Retina (tissue), 1 donor: ENCODE data around the gene UNC45B.
"Not testable (repeated sequence)": the region's sequence is repeated elsewhere in the genome, so short reads cannot be mapped to it uniquely, and the experiment has no call there.

Source experiments
- DNase-seq: peaks from one replicate; pipeline ENCODE4 v3.0.0-alpha.2; 2016

Gene UNC45B, protein sequence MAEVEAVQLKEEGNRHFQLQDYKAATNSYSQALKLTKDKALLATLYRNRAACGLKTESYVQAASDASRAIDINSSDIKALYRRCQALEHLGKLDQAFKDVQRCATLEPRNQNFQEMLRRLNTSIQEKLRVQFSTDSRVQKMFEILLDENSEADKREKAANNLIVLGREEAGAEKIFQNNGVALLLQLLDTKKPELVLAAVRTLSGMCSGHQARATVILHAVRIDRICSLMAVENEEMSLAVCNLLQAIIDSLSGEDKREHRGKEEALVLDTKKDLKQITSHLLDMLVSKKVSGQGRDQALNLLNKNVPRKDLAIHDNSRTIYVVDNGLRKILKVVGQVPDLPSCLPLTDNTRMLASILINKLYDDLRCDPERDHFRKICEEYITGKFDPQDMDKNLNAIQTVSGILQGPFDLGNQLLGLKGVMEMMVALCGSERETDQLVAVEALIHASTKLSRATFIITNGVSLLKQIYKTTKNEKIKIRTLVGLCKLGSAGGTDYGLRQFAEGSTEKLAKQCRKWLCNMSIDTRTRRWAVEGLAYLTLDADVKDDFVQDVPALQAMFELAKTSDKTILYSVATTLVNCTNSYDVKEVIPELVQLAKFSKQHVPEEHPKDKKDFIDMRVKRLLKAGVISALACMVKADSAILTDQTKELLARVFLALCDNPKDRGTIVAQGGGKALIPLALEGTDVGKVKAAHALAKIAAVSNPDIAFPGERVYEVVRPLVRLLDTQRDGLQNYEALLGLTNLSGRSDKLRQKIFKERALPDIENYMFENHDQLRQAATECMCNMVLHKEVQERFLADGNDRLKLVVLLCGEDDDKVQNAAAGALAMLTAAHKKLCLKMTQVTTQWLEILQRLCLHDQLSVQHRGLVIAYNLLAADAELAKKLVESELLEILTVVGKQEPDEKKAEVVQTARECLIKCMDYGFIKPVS

DNA sequence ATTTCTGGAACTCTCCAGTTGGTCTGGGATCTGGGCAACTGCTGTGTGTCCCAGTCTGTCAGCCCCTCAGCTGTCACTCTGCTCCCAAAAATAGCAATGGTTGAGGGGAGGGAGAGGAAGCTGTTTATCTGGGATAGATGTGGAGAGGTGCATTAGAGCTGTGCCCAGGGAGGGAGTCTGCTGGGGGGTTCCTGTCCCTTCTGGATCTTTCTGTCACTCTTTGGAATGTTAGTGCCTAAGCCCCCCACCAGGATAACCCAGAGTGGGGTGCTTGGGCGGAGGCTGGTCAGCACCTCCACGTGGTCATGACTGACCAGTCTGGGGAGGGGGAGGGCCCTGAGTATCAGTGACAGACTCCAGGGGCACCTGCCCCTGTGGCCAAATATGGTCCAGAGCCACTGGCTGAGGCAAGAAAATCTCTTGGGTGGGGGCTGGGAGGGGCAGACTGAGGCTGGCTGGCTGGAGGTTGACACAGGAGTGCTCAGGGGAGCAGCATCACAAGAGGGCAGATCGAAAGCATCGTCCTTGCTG is at the start of gene UNC45B:
Gene UNC45B, plus strand, starts transcription at position 443 of the 531 bp plus-strand sequence. CDS start 447 bp downstream, outside the sequence.
- no peak for DNase-seq

DNA sequence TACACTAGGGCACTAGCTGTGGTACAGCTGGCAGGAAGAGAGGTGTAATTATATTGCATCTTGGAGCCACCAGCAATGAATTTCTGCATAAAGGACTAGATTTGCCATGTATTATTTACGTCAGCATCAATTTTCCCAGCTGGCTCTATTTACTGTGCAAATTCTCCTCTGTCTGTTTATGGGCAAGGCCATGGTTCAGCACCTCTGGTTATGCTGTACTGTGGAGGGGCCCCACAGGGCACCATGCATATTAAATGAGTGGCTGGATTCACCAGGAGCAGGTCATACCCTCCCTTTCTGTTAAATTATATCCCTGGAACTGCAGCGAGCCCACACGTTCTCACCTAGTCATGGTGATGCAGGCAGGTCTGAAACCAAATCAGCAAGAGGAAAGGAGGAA is 47.7 kb upstream of the UNC45B start:
- no peak for DNase-seq

DNA sequence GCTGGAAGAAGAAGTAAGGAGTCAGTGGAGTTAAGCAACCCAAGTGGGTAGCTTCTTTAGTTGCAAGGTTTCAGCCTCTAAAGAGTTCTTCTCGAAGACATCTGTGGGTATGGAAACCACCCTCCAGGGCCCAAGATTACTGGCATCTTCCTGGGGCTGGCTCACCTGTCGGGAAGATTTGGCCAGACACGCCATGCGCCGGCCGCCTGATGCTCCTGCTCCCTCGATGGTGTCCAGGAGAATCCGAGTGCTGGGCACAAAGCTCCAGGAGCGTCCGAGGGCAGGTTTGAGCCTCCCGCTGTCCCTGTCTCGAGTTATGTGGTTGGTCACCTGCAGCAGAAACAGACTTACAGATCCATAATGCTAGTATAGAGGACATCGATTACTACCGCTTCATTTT is 46.6 kb upstream of the UNC45B start:
- DNase-seq, result no peak

DNA sequence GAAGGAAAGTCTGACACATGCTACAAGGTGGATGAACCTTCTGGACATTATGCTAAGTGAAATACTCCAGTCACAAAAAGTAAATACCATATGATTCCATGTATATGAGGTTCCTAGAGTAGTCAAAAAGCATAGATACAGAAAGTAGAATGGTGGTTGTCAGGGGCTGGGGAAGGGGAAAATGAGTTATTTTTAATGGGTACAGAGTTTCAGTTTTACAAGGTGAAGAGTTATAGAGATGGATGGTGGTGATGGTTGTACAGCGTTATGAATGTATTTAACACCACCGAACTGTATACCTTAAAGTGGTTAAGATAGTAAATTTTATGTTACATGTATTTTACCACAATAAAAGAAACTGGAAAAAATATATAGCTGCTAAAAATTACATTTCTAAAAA is 45.9 kb upstream of the UNC45B start:
- no peak for DNase-seq

DNA sequence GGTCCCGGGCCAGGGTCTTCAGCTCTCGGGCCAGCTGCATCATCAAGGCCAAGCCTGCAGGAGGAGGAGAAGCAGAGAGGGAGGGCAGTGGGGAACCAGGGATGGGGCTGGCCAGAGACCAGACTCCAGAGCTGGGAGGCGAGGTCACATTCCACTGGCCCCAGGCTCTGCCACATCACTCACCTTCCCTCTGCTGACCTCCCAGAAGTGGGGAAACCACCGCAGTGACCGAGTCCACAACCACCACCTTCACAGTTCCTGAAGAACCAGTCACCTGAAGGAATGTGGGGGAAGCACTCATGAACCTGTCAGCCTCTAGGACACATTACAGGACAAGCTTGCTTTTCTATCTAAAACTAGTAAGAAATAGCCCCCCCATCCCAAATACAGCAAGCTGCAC is 44.3 kb upstream of the UNC45B start:
- no peak for DNase-seq

DNA sequence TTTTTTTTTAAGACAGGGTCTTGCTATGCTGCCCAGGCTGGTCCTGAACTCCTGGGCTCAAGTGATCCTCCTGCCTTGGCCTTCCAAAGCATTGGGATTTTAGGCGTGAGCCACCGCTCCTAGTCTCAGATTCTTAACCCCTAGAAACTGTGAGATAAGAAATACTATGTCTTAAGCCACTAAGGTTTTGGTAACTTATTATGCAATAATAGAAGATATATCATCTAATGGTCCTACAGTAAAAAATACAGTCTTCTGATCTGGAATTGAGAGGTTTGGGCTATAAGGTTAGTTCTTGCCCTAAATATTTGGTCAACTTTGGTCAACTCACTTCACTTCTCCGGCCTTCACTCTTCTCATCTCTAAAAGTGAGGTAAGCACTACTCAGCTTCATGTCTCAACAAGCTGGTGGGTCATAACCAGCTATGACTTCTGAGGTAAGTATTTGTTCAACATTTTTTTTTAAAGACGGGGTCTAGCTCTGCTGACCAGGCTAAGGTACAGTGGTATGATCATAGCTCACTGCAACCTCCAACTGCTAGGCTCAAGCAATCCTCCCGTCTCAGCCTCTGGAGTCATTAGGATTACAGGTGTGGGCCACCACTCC is 42.7 kb upstream of the UNC45B start:
- no peak for DNase-seq

DNA sequence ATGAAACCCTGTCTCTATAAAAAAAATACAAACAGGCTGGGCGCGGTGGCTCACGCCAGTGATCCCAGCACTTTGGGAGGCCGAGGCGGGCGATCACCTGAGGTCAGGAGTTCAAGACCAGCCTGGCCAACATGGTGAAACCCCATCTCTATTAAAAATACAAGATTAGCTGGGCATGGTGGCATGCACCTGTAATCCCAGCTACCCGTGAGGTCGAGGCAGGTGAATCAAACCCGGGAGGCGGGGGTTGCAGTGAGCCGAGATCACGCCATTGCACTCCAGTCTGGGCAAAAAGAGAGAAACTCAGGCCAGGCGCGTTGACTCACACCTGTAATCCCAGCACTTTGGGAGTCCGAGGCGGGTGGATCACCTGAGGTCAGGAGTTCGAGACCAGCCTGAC is 36.8 kb upstream of the UNC45B start:
- not testable (repeated sequence) for DNase-seq

DNA sequence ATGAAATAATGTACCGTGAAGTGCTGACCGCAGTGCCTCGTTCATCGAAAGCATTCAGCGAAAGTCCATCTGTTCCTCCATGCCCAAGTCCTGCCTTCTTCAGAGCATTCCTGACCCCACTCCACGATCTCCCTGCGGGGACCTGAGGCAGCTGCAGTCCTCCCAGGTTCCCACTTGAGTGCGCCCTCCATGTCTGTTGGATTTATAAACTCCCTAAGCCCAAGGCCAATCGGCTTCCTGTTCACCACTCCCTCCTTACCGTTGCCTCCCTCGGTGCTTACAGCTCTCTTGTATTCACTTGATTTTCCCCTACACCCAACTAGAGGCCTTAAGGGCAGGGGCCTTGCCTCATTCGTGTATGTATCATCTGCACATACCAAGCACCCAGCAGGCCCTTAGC is 30.8 kb upstream of the UNC45B start:
- DNase-seq, result no peak

DNA sequence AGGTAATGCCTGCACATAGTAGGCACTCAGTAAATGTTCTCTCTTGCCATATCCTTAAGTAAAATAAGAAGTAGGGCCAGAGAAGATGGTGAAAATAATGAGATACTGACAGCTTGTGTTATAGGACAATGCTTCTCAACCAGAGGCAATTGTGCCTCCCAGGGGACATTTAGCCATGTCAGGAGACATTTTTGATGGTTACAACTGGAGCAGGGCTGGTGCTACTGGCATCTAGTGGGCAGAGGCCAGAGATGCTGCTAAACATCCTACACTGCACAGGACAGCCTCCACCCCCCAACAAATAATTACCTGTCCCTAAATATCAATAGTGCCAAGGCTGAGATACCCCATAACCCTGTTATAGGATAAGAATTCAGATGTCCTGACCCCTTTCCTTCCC is 29.6 kb upstream of the UNC45B start:
- no peak for DNase-seq

DNA sequence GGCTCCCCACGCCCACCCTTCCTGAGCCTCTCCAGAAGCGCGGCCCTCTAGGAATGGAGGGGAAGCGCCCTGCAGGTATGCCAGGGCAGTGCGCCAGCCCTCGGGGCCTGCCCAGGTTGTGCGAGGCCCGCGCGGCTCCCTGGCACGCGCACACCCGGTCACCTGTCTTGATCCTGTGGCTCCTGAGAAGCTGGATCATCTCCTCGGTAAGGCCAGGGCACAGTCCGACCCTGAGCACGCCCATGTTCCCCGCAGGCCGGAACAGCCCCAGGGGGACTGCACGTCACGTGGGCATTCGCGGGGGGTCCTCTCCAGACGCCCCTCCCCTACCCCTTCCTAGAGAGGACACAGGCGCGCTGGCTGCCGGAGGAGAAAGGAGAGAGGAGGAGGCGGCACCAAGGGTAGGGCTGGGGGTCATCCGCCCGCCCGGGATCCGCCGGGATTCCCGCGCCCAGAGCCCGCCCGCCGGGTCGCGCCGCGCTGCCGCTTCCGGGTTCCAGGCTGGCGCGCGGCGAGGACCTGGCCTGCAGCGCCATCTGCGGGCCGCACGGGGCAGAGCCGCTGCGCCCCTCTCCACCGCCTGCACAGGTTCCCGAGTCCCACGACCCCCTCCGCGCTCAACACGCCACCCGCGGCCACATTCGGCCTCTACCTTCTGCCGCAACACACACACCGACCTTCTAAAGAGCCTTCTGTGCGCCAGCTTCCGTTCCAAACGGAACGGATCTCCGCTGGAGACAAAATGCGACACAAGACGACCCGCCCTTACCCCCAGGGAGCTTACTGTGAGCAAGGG is 28.0 kb upstream of the UNC45B start, which contains the start of gene RAD51D:
Gene RAD51D, minus strand, starts transcription at position 491 of the 796 bp plus-strand sequence. Its CDS starts 247 bp downstream, at position 244.
- peak; percentile 97 for DNase-seq

DNA sequence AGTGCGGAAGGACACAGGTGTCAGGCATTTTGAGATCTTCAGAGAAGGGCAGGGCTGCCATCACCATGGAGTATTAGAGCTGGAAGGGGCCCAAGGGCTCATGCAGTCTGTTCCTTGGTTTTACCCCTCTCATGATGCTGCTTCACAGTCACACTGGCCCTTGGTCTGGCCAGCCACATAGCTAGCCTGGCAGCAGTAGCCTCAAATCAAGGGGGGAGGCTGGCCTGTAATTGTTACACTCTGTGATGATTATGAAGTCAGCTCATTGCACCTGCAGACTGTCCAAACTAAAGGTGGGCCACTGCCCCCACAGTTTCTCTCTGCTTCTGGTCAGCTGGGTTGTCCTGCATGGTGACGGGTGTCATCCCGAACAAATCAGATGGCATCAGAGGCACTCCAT is 26.3 kb upstream of the UNC45B start, which contains the start of gene FNDC8:
Gene FNDC8, plus strand, starts transcription at position 301 of the 400 bp plus-strand sequence. Its CDS starts 79 bp downstream, at position 380.
- DNase-seq, result no peak

DNA sequence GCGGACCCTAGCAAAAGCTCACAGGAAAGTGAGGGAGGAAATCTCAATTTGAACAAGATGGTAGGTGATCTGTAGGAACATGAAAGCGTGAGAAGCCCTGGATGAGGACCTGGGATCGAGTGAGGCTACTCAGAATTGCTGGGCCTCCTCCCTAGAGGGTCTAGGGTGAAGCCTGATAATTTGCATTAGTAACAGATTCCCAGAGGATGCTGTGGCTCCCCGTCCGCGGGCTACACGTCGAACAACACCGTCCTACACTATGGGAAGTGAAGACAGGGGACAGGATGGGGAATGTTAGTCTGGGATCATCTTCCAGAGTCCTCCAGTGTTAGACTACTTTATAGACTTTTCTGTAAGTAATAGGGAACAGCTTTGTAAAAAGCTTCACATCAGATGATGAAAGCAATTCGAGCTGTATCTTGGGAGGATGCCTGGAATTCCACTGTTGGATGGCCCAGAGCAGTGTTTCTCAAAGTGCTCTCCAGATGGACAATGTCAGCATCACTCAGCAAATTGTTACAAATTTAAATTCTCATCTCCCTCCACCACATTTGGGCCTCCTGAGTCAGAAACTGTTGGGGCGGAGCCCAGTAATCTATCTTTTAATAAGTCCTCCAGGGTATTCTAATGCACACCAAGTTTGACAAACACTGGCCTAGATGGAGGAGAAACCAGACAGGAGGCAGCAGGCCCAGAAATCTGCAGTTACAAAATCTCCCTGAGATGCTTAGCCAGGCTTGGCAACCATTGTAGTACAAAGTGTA is 19.7 kb upstream of the UNC45B start:
- DNase-seq, result no peak

DNA sequence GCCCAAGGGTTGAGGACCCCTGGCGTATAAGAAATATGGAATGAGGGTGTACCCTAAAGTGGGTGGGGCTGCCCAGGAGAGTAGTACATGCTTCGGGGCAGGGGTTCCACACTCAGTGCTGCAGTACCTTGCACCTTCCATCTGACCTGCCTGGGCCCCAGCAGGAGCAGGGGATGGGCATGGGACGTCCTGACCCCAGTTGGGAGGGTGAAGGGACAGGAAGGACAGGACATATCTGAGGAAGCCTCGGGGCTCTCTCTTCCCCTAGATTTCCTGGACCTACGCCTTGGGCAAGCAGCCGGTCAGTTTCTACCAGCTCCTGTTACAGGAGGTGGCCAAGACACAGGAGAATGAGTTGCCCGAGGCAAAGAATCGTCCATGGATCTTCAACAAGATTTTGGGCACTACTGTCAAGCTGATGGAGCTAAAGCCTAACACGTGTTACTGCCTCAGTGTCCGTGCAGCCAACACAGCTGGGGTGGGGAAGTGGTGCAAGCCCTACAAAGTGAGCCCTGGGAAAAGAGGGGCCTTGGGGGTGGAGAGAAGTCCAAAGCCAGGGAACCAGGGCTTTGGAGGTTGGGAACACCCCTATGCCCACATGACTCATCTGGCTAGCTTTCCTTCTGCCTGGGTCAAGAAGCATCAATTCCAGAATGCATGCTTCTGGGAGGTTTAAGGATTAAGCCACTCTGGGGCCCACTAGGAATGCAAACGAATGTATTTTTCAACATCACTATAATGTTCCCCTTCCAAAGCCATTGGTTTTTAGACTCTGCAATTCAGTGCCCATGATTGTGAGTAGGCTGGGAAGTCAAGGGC is 18.3 kb upstream of the UNC45B start:
- no peak for DNase-seq

DNA sequence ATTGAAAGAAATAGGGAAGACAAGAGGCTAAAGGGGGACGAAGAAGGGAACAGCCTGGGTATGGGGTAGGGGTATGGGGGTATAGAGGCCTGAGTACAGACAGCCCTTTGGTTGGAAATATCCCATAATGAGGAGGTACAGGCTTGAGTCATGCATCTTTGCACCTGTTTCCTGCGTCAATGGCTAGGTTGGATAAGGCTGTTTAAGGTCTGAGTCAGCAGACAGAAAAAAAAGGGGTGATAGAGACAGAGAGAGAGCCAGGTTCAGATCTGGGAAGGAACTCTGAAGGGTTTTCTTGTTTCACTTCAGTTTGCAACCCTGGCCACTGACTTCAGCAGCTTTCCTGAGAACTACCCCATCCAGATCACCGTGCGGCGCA is 17.7 kb upstream of the UNC45B start:
- no peak for DNase-seq

DNA sequence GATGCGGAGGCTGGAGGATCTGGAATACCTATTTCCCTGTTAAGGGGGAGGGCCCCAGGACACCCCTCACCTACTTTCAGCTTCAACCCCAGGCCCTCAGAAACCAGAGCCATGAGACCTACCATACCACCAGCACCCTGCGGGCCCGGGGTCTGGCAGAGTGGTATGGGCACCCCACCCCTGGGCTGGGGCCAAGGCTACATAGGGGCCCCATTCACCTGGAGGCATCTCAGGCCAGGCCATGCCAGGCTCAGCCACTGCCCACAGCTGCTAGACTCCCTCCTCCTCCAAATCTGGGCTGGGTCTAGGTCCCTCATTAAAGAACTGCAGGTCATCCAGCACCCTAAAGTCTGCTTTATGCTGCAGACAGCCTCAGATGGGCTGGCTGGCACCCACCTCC is 17.2 kb upstream of the UNC45B start:
- no peak for DNase-seq

DNA sequence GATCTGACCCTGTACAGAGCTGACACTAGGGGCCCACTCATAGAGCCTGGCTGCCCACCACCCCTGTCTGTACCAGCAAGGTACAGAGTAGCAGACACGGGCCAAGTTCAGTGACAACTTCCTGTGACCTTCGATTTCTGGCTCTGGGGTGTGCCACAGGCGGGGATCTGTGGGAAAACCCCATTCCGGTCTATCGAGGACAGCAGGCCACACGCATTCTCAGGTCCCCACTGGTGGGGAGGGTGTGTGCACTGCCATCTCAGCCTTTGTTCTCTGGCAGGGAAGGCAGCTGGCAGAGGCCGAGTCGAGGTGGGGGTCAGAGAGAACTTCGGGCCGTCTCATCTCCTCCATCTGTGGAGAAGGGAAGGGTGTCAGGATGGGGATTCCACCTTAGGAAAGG is 15.5 kb upstream of the UNC45B start:
- DNase-seq, result no peak

DNA sequence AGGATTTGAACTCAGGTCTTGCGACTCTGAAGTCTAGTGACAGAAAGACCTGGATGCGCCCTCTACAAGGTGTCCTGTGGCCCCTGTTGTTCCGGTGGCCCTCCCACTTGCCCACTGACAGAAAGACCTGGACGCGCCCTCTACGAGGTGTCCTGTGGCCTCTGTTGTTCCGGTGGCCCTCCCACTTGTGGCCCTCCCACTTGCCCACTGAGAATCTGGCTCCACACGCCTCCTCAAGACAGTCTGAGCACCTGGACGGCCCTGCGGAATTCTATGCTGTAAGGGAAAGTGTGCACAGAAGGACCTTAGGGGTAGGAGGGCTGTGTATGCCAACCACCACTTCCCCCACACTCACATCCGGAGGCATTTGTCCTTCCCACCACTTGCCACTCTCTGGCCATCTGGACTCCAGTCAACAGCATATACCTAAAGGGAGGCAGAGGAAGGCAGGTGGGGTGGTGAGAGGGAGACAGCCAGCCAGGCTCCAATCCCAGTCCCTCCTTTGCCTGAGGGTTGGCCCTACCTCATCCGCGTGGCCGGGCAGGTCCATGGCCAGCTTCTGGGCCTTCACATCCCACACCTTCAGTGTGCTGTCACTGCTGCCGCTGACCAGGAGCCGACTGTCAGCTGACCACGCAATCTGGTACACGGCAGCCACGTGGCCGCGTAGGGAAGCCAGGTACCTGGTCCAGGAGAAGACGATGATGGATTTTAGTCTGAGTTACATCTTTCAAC is 14.6 kb upstream of the UNC45B start:
- DNase-seq, result no peak

DNA sequence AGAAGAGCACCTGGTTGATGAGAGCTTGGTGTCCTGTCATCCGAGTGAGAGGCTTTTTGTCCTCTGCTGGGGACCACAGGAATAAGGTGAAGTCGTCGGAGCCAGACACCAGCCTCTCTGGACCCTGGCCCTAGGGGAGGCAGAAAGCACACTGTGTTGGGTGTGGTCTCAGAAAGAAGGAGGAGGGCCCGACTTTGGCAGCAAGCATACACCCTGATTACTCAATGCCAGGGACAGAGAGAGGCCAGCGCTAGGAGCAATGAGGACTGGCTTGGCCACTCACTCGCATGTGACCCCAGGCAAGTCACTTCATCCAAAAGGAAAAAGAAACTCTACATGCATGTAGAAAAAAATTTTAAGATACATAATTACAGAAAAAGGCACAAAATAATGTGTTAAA is 12.3 kb upstream of the UNC45B start:
- no peak for DNase-seq

DNA sequence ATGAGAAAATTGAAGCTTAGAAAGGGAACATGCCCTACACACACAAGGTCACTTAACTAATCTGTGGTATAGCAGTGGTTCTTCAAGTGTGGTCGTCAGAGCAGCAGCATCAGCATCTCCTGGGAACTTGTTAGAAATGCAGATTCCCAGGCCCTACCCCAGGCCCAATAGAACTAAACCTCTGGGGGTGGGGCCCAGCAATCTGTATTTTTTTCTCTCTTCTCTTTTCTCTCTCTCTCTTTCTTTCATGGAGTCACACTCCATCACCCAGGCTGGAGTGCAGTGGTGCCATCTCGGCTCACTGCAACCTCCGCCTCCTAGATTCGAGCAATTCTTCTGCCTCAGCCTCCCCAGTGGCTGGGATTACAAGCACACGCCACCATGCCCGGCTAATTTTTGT is 9.4 kb upstream of the UNC45B start:
- DNase-seq, result no peak
